ENCODE data around the gene CAPN8.

CAPN8 gene

DNA sequence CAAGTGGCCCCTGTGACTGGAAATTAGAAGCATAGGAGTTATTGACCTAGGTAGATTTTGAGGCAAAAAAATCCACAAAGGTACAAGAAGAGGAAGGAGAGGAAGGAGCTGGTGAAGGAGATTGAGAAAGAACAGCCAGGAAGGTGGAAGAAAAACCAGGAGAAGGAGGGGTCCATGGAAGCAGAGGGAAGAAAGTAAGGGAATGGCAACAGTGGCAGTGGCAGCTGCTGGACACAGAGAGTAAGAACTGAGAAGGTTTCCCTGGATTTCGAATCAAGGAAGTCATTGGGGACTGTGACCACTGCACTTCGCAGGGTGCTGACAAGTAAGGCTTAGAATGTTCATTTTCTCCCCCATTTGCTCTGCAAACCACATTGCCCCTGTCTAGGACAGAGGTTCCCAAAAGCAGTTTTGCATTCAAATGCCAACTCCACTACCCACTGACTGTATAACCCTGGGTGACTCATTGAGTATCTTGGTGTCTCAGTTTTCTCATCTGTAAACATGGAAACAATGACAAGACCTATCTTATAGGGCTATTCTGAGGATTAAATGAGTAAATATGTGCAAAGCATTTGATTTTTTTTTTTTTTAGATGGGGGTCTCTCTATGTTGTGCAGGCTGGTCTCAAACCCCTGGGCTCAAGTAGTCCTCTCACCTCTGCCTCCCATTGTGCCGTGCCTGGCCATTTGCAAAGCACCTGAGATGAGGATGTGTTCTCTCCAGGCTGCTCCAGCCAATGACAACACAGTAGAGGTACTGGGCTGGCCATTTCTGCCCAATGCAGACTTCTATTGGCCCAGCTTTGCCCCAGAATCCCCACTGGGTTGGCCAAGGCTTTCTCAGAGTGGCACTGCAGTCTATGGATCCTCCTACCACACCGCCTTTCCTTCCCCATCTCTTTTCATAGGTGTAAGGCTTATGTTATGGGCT is 37.5 kb upstream of the CAPN8 start:
- WGBS, 2 experiments = 90 to 91% methylated on average over 4 of the region's 4 CpGs
- Histone ChIP-seq H3K36me3 (ENCODE audit: control insufficient read depth, insufficient read depth, low read length) (no peaks in the 10 kb centered on the region), H3K4me1 (ENCODE audit: control insufficient read depth, insufficient read depth, low read length) (peaks cover 16% of the 10 kb centered on the region), H3K27ac (ENCODE audit: insufficient read depth, low read depth, low read length, poor library complexity, severe bottlenecking) (no peak overlapping the region), H3K27me3 (ENCODE audit: control insufficient read depth, insufficient read depth, low read length, poor library complexity, severe bottlenecking) (no peaks in the 10 kb centered on the region), H3K9me3 (ENCODE audit: control insufficient read depth, low read length) (no peaks in the 10 kb centered on the region), H3K4me3 (ENCODE audit: insufficient read depth, low read depth, low read length) (no peak overlapping the region)

DNA sequence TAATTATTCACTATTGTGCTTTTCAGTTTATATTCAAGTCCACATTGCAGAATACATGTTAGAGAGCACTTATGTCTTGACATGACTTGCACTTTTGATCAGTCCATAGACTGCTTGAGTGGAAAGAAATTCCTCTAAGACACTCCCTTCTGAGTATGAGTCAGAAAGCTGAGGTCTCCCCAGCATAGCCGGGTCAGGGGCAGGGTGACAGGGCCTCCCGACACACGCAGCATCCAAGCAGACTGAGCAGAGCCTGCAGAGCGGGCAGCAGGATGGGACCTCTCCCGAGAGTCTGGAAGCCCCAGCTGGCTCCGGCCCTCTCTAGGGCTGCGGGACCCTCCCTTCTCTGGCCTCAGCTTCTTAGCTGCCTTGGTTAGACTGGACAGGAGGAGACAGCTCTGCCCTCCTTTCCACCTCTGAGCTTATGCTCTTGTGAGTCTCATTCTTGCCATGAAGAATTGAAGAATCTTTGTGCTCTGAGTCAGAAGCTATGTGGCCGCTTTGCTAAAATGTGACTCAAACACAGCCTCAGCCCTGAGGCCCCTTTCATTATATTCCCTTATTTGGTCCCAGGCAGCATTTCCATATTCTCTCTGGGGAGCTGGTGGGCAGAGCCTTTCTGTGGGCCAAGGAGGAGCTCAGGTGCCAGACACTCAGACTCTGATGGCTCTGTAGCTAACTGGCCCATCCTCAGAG is 35.6 kb upstream of the CAPN8 start:
- peaks cover 13% of the 10 kb centered on the region for H3K4me1 ChIP-seq (ENCODE audit: control insufficient read depth, insufficient read depth, low read length)
- H3K36me3 ChIP-seq (ENCODE audit: control insufficient read depth, insufficient read depth, low read length) = no peaks in the 10 kb centered on the region
- H3K27me3 ChIP-seq (ENCODE audit: control insufficient read depth, insufficient read depth, low read length, poor library complexity, severe bottlenecking) = no peaks in the 10 kb centered on the region
- H3K9me3 ChIP-seq (ENCODE audit: control insufficient read depth, low read length) = no peaks in the 10 kb centered on the region
- no peak overlapping the region for H3K27ac ChIP-seq (ENCODE audit: insufficient read depth, low read depth, low read length, poor library complexity, severe bottlenecking)
- WGBS, 2 experiments = 60 to 68% methylated on average over 8 of the region's 8 CpGs
- H3K4me3 ChIP-seq (ENCODE audit: insufficient read depth, low read depth, low read length) = no peak overlapping the region

DNA sequence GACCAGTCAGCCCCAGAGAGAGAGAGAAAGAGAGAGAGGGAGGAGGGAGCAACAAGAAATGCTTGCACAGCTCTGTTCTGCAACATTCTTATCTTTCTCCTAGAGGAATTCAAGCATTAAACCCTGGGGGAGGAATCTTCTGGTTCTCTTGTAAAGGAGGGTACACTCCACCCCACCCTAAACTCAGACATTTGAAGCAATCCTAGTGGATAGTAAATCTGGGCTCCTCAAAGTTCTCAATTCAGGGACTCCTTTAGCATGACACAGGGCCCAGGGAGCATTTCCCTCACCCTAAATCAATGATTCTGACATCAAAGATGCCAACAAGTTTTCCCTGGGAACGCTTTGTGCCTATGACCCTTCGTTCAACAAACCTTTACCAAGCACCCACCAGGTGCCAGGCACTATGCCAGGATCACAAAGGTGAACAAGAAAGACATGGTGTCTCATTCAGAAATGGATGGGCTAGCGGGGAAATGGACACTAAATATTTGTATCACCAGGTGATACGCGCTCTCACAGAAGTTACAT is 35.0 kb upstream of the CAPN8 start:
- no peaks in the 10 kb centered on the region for H3K9me3 ChIP-seq (ENCODE audit: control insufficient read depth, low read length)
- H3K4me1 ChIP-seq (ENCODE audit: control insufficient read depth, insufficient read depth, low read length) = peaks cover 7% of the 10 kb centered on the region
- 74 to 76% methylated on average over 5 of the region's 5 CpGs for WGBS, 2 experiments
- no peaks in the 10 kb centered on the region for H3K36me3 ChIP-seq (ENCODE audit: control insufficient read depth, insufficient read depth, low read length)
- H3K4me3 ChIP-seq (ENCODE audit: insufficient read depth, low read depth, low read length) = no peak overlapping the region
- no peaks in the 10 kb centered on the region for H3K27me3 ChIP-seq (ENCODE audit: control insufficient read depth, insufficient read depth, low read length, poor library complexity, severe bottlenecking)
- no peak overlapping the region for H3K27ac ChIP-seq (ENCODE audit: insufficient read depth, low read depth, low read length, poor library complexity, severe bottlenecking)

DNA sequence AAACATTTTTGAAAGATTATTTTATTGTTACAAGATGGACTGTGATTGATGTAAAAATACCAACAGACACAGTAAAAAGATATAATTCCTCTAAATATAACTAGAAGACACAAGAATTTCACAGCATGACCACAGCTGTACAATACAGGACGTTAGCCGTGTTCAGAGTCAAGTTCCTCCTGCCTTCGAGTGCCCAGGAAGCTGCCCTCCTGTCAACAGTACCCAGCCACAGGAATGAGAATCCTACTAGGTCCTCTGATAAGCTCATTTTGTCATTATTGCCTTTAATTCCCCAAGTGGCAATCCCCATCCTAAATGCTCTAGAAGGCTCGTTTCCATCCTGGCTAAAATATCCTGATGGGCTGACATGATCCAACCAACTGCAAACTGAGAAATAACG is 30.4 kb upstream of the CAPN8 start:
- Histone ChIP-seq H3K9me3 (ENCODE audit: control insufficient read depth, low read length) (no peaks in the 10 kb centered on the region), H3K4me3 (ENCODE audit: insufficient read depth, low read depth, low read length) (no peak overlapping the region), H3K4me1 (ENCODE audit: control insufficient read depth, insufficient read depth, low read length) (no peaks in the 10 kb centered on the region), H3K27me3 (ENCODE audit: control insufficient read depth, insufficient read depth, low read length, poor library complexity, severe bottlenecking) (no peaks in the 10 kb centered on the region), H3K36me3 (ENCODE audit: control insufficient read depth, insufficient read depth, low read length) (no peaks in the 10 kb centered on the region), H3K27ac (ENCODE audit: insufficient read depth, low read depth, low read length, poor library complexity, severe bottlenecking) (no peak overlapping the region)
- 85 to 87% methylated on average over 5 of the region's 5 CpGs for WGBS, 2 experiments

DNA sequence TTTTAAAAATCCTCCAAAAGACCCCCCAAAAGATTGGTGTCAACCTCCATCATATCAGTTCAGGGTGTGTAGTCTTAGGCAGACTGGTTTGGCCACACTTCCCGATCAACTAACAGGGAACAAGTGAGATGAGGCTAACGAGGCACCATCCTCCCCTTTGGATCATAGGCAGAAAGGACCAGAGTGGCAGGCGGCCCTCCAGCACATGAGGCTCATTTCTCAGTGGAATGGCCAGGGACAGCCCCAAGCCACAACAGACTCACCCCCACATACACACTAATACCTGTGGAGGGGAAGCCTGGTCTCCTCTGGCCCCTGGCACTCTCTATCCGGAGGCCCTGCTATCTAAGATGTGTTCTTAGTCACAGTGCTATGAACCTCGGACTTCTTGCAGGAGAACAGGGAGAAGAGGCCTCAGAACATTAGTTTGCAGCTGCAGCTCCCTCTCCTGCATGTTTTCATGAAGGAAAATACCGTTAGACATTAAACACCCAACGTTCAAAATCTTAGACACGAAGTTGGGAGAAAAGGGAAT is 29.6 kb upstream of the CAPN8 start:
- 83 to 93% methylated on average over 7 of the region's 8 CpGs for WGBS, 2 experiments
- Histone ChIP-seq H3K27me3 (ENCODE audit: control insufficient read depth, insufficient read depth, low read length, poor library complexity, severe bottlenecking) (no peaks in the 10 kb centered on the region), H3K4me1 (ENCODE audit: control insufficient read depth, insufficient read depth, low read length) (no peaks in the 10 kb centered on the region)

DNA sequence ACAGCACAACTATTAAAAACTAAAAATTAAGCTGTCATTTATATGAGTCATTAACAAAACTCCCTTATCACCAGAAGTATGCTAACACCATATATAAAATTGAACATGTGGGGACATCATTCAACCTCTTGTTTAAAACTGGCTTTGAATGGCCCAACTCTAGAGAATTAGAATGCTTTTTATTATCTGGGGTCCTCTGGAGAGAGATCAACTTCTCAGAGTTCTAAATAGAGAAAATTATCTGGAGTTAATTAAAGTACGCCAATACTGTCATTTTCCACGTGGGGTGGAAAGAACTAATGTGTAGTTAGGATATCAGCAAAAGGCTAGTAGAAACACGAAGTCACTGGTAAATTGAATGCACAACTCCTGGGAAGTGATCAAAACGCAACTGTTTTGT is 25.6 kb upstream of the CAPN8 start:
- Histone ChIP-seq H3K27me3 (ENCODE audit: control insufficient read depth, insufficient read depth, low read length, poor library complexity, severe bottlenecking) (no peaks in the 10 kb centered on the region), H3K36me3 (ENCODE audit: control insufficient read depth, insufficient read depth, low read length) (no peaks in the 10 kb centered on the region), H3K4me1 (ENCODE audit: control insufficient read depth, insufficient read depth, low read length) (no peaks in the 10 kb centered on the region), H3K4me3 (ENCODE audit: insufficient read depth, low read depth, low read length) (no peak overlapping the region), H3K27ac (ENCODE audit: insufficient read depth, low read depth, low read length, poor library complexity, severe bottlenecking) (no peak overlapping the region), H3K9me3 (ENCODE audit: control insufficient read depth, low read length) (no peaks in the 10 kb centered on the region)
- 86 to 87% methylated on average over 4 of the region's 4 CpGs for WGBS, 2 experiments

More for the DNA sequence above, 29.6 kb upstream of the CAPN8 start:
- Histone ChIP-seq H3K9me3 (ENCODE audit: control insufficient read depth, low read length) (no peaks in the 10 kb centered on the region), H3K27ac (ENCODE audit: insufficient read depth, low read depth, low read length, poor library complexity, severe bottlenecking) (no peak overlapping the region), H3K4me3 (ENCODE audit: insufficient read depth, low read depth, low read length) (no peak overlapping the region), H3K36me3 (ENCODE audit: control insufficient read depth, insufficient read depth, low read length) (no peaks in the 10 kb centered on the region)

DNA sequence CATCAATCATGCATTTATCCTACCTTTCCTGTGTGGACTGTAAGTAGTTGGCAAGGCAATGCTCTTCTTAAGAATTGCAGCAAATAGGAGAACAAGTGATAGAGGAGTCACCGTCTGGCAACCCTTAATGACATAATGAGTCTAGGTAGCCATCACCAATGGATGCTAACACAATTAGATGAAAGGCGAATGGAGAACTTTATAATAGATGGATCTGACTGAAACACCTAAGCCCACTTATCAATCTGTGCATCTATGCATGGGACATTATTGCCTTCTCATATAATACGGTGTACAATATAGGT is 18.9 kb upstream of the CAPN8 start:
- Histone ChIP-seq H3K4me3 (ENCODE audit: insufficient read depth, low read depth, low read length) (no peak overlapping the region), H3K27ac (ENCODE audit: insufficient read depth, low read depth, low read length, poor library complexity, severe bottlenecking) (no peak overlapping the region), H3K27me3 (ENCODE audit: control insufficient read depth, insufficient read depth, low read length, poor library complexity, severe bottlenecking) (no peaks in the 10 kb centered on the region), H3K4me1 (ENCODE audit: control insufficient read depth, insufficient read depth, low read length) (no peaks in the 10 kb centered on the region), H3K9me3 (ENCODE audit: control insufficient read depth, low read length) (no peaks in the 10 kb centered on the region), H3K36me3 (ENCODE audit: control insufficient read depth, insufficient read depth, low read length) (no peaks in the 10 kb centered on the region)
- WGBS, 2 experiments = 65 to 76% methylated on average over 3 of the region's 3 CpGs

DNA sequence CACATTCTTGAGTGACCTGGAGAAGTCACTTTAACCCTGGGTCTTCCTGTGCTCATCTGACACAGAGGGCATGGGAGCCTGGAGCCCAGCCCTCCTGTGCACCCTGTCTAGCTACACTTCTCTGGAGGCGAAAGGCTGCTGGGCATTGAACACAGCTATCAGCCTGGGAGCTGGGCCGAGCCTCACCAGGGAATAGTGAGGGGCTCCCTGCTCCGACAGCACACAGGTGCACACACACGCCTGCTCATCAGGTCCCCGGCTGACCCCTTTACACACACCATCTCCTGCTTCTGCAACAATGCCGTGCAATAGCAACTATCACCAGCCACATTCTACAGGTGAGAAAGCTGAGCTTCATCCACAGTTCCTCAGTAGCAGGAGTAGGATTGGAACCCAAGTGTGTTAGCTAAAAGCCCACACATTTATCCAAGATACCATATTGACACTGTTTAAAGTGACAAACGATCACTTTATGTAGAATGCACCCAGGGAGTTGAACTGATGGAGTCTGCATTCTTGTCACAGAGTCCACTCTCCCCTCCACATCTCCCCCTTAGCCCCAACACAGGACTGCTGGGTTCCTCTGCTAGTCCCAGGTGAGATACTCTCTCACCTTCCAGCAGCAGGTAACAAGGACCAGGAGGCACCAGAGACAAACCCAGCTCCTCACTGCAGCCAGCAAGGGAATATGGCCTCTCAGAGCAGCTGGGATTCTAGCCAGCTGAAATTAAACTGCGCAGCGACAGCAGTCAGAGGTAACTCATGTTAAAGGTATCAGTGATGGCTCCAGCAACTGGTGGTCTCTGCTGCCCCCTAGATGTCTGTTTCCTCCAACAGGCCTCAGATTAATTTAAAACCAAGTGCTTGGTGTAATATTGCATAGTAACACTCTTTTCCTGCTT is 18.3 kb upstream of the CAPN8 start:
- H3K9me3 ChIP-seq (ENCODE audit: control insufficient read depth, low read length) = no peaks in the 10 kb centered on the region
- H3K27me3 ChIP-seq (ENCODE audit: control insufficient read depth, insufficient read depth, low read length, poor library complexity, severe bottlenecking) = no peaks in the 10 kb centered on the region
- no peaks in the 10 kb centered on the region for H3K4me1 ChIP-seq (ENCODE audit: control insufficient read depth, insufficient read depth, low read length)
- H3K27ac ChIP-seq (ENCODE audit: insufficient read depth, low read depth, low read length, poor library complexity, severe bottlenecking) = no peak overlapping the region
- WGBS, 2 experiments = 73 to 74% methylated on average over 9 of the region's 9 CpGs
- H3K36me3 ChIP-seq (ENCODE audit: control insufficient read depth, insufficient read depth, low read length) = no peaks in the 10 kb centered on the region
- no peak overlapping the region for H3K4me3 ChIP-seq (ENCODE audit: insufficient read depth, low read depth, low read length)

DNA sequence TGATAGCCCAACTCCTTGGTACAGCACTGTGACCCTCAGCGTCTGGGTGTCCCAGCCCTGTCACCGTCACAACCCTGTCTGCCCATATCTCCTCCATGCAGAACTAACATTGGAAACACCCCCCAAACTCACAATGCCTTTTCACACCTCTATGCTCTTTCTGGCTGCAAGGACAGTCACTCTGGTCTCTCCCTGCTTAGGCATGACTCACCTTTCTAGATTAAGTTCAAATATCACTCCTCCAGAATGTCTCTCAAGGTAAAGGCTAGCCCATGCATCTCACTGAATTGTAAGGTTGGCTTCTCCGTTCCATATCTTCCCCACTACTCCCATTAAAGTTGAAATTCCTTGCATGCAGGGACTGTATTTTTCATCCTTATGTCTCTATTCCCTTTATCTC is 17.0 kb upstream of the CAPN8 start:
- 90 to 92% methylated on average over 3 of the region's 3 CpGs for WGBS, 2 experiments
- Histone ChIP-seq H3K4me3 (ENCODE audit: insufficient read depth, low read depth, low read length) (no peak overlapping the region), H3K4me1 (ENCODE audit: control insufficient read depth, insufficient read depth, low read length) (no peaks in the 10 kb centered on the region), H3K27ac (ENCODE audit: insufficient read depth, low read depth, low read length, poor library complexity, severe bottlenecking) (no peak overlapping the region), H3K27me3 (ENCODE audit: control insufficient read depth, insufficient read depth, low read length, poor library complexity, severe bottlenecking) (no peaks in the 10 kb centered on the region), H3K9me3 (ENCODE audit: control insufficient read depth, low read length) (no peaks in the 10 kb centered on the region), H3K36me3 (ENCODE audit: control insufficient read depth, insufficient read depth, low read length) (no peaks in the 10 kb centered on the region)
